SK-N-SH (cell line): Measurements from ENCODE around the gene KRTAP12-1. TPM values are rescaled to one million over a fixed set of nuclear protein-coding genes. Genes with fewer than 3 reads are reported as not detected.

Experiments used
- CTCF ChIA-PET: fragments of 300-600, 350-600 bp; formaldehyde crosslinking; extraction: SDS; loops from one replicate; lab custom pipeline; 2021; lab: Yijun Ruan, JAX
- POLR2A ChIA-PET: fragments of 350-600 bp; sonication (Branson Sonifier 250); formaldehyde crosslinking; extraction: SDS; loops from one replicate; lab custom pipeline; 2020; ENCODE audit warnings: antibody characterized with exemption, inconsistent platforms; lab: Yijun Ruan, JAX
- DNase-seq: peaks from one replicate; pipeline ENCODE4 v3.0.0; 2012
- H2AFZ ChIP-seq: fragments of 200-600 bp; sonication (generic); 2 replicates; pipeline ENCODE4 v1.8.1; 2016; ENCODE audit warnings: antibody characterized with exemption, mild to moderate bottlenecking, low read depth
- H3F3A ChIP-seq: fragments of 200-600 bp; sonication (generic); replicated peaks from 2 replicates; pipeline ENCODE3; 2016; ENCODE audit warnings: antibody characterized with exemption, mild to moderate bottlenecking; ENCODE audit not compliant: insufficient read depth
- H3K27ac ChIP-seq, 2 experiments: fragments of 200-500 bp in 1 of 2; fragments of 200-600 bp in 1 of 2; sonication (Bioruptor generic) in 1 of 2; sonication (generic), shearing (Covaris generic) in 1 of 2; 2 replicates each; pipeline versions ENCODE4 v1.5.1 to v1.6.1; 2014 to 2016; ENCODE audit warnings: low read depth in 2 of 2, inconsistent platforms in 1 of 2, low read length in 1 of 2, mild to moderate bottlenecking in 1 of 2, mixed read lengths in 1 of 2
- H3K27me3 ChIP-seq: fragments of 200-600 bp; sonication (generic), shearing (Covaris generic); 2 replicates; pipeline ENCODE4 v1.6.1; 2016; ENCODE audit warnings: mixed run types; ENCODE audit not compliant: insufficient read depth
- H3K36me3 ChIP-seq, 2 experiments: fragments of 200-500 bp in 1 of 2; fragments of 200-600 bp in 1 of 2; sonication (Bioruptor generic) in 1 of 2; sonication (generic) in 1 of 2; replicated peaks in 1 of 2; 2 replicates each; pipeline versions ENCODE3 to v1.5.1; 2014 to 2016; ENCODE audit warnings: low read length in 1 of 2, mild to moderate bottlenecking in 1 of 2; ENCODE audit not compliant: insufficient read depth in 2 of 2, control insufficient read depth in 1 of 2
- H3K4me1 ChIP-seq, 2 experiments: fragments of 200-500 bp in 1 of 2; fragments of 200-600 bp in 1 of 2; sonication (Bioruptor generic) in 1 of 2; sonication (generic), shearing (Covaris generic) in 1 of 2; 2 replicates each; pipeline versions ENCODE4 v1.5.1 to v1.6.1; 2014 to 2016; ENCODE audit warnings: low read depth in 1 of 2, low read length in 1 of 2, mixed run types in 1 of 2; ENCODE audit not compliant: insufficient read depth in 2 of 2, control insufficient read depth in 1 of 2
- H3K4me2 ChIP-seq: fragments of 200-600 bp; sonication (generic), shearing (Covaris generic); 2 replicates; pipeline ENCODE4 v1.6.1; 2017; ENCODE audit warnings: mixed run types
- H3K4me3 ChIP-seq, 2 experiments: fragments of 200-500 bp in 1 of 2; fragments of 200-600 bp in 1 of 2; sonication (Bioruptor generic) in 1 of 2; sonication (generic), shearing (Covaris generic) in 1 of 2; 2 replicates each; pipeline versions ENCODE4 v1.5.1 to v1.8.1; 2014 to 2016; ENCODE audit warnings: low read depth in 2 of 2, inconsistent platforms in 1 of 2, low read length in 1 of 2, mild to moderate bottlenecking in 1 of 2, mixed read lengths in 1 of 2, moderate library complexity in 1 of 2
- H3K79me2 ChIP-seq: fragments of 200-600 bp; sonication (generic); 2 replicates; pipeline ENCODE4 v1.8.1; 2017; ENCODE audit warnings: mild to moderate bottlenecking; ENCODE audit not compliant: insufficient read depth
- H3K9ac ChIP-seq: fragments of 200-600 bp; sonication (generic); 2 replicates; pipeline ENCODE4 v1.6.1; 2017; ENCODE audit warnings: mixed run types
- H3K9me2 ChIP-seq: fragments of 200-600 bp; sonication (generic); 2 replicates; pipeline ENCODE4 v1.6.1; 2017; ENCODE audit warnings: mixed run types
- H3K9me3 ChIP-seq: fragments of 200-600 bp; sonication (generic); 2 replicates; pipeline ENCODE4 v1.6.1; 2017; ENCODE audit warnings: mixed run types, mild to moderate bottlenecking, moderate library complexity
- H4K20me1 ChIP-seq: fragments of 200-600 bp; sonication (generic); 2 replicates; pipeline ENCODE4 v1.6.1; 2017; ENCODE audit warnings: mild to moderate bottlenecking, mixed run types; ENCODE audit not compliant: insufficient read depth
- CHD2 ChIP-seq: fragments of 150-350 bp; IDR thresholded peaks from 2 replicates; pipeline ENCODE4 v1.6.1; 2018; ENCODE audit warnings: low read length; ENCODE audit not compliant: partially characterized antibody
- IRF3 ChIP-seq: fragments of 150-350 bp; IDR thresholded peaks from 2 replicates; pipeline ENCODE4 v1.6.1; 2016; ENCODE audit warnings: mild to moderate bottlenecking, low read depth, low read length
- MXI1 ChIP-seq: IDR thresholded peaks from 2 replicates; pipeline ENCODE4 v1.6.1; 2012; ENCODE audit warnings: mild to moderate bottlenecking, low read depth, low read length, improper control_type of control experiment
- NFIC ChIP-seq: IDR thresholded peaks from 2 replicates; pipeline ENCODE4 v1.4.0; 2012; ENCODE audit warnings: borderline replicate concordance
- RCOR1 ChIP-seq: fragments of 150-350 bp; IDR thresholded peaks from 2 replicates; pipeline ENCODE4 v1.6.1; 2017; ENCODE audit warnings: antibody characterized with exemption, low read length
- REST ChIP-seq: IDR thresholded peaks from 2 replicates; pipeline ENCODE4 v1.6.1; 2012; ENCODE audit warnings: mild to moderate bottlenecking, low read depth, low read length, moderate library complexity
- RFX5 ChIP-seq: IDR thresholded peaks from 2 replicates; pipeline ENCODE4 v1.6.1; 2012; ENCODE audit warnings: mild to moderate bottlenecking, improper control_type of control experiment, low read length
- USF1 ChIP-seq: IDR thresholded peaks from 2 replicates; pipeline ENCODE4 v1.4.0; 2012; ENCODE audit warnings: low read depth, borderline replicate concordance
- USF2 ChIP-seq: fragments of 150-350 bp; IDR thresholded peaks from 2 replicates; pipeline ENCODE4 v1.6.1; 2017; ENCODE audit warnings: antibody characterized with exemption, low read length, low read depth, borderline replicate concordance
- ZBTB33 ChIP-seq: IDR thresholded peaks from 2 replicates; pipeline ENCODE4 v1.4.0; 2012; ENCODE audit warnings: low read depth, borderline replicate concordance
- WGBS: methylation state at CpG from one replicate; pipeline ENCODE4 v1.1.6; 2017; ENCODE audit warnings: low lambda C conversion rate; 5-methylcytosine and 5-hydroxymethylcytosine counted together
- polyA plus RNA-seq, 3 experiments: library from polyadenylated mRNA; depleted of rRNA; stranded (reverse); fragments of >200 nt; gene quantifications; 2 replicates each; pipeline ENCODE4 v1.2.3, GENCODE V29; 2012

Gene KRTAP12-1
- polyA plus RNA-seq, 1 of the 3 experiments (the other 2 are of a cell fraction): not detected

DNA sequence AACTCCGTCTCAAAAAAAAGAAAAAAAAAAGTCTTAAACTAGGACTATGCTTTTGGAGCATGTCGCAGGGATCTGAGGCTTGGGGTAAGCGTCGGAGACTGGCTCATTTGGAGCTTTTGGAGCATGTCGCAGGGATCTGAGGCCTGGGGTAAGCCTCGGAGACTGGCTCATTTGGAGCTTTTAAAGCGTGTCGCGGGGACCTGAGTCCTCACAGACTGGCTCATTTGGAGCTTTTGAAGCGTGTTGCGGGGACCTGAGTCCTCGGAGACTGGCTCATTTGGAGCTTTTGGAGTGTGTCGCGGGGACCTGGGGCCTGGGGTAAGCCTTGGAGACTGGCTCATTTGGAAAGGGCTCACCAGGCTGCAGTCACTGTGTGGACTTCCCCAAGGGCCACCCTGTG, 43.0 kb upstream of the KRTAP12-1 start:
- H3K27me3 ChIP-seq: peaks cover 61% of the 10 kb centered on the region; the same call in 1 of the 2 replicates
- H3K9me3 ChIP-seq: no peaks in the 10 kb centered on the region
- no peak overlapping the region for H2AFZ ChIP-seq
- H3K9me2 ChIP-seq: no peaks in the 10 kb centered on the region
- H3K27ac ChIP-seq: no peak overlapping the region
- no peaks in the 10 kb centered on the region for H3K36me3 ChIP-seq
- H3K9ac ChIP-seq: no peak overlapping the region
- H3K79me2 ChIP-seq: no peaks in the 10 kb centered on the region
- TF ChIP-seq NFIC (no peak), CHD2 (no peak), IRF3 (no peak), MXI1 (no peak), RCOR1 (no peak)
- TF ChIP-seq, all 33 proteins: peak for 0
- H3K4me3 ChIP-seq: no peak overlapping the region
- ChIA-PET POLR2A (no interaction called here), CTCF (interaction anchor here (1.1 to 1.8 kb wide), 2 partner anchors 59 to 214 kb away, joined by 3 to 6 read pairs; no protein-coding TSS in a partner anchor)
- no peaks in the 10 kb centered on the region for H3F3A ChIP-seq
- H3K4me1 ChIP-seq: no peaks in the 10 kb centered on the region
- 46% methylated on average over 10 of the region's 14 CpGs for WGBS
- H4K20me1 ChIP-seq: no peaks in the 10 kb centered on the region
- DNase-seq: no peak
- no peak overlapping the region for H3K4me2 ChIP-seq

DNA sequence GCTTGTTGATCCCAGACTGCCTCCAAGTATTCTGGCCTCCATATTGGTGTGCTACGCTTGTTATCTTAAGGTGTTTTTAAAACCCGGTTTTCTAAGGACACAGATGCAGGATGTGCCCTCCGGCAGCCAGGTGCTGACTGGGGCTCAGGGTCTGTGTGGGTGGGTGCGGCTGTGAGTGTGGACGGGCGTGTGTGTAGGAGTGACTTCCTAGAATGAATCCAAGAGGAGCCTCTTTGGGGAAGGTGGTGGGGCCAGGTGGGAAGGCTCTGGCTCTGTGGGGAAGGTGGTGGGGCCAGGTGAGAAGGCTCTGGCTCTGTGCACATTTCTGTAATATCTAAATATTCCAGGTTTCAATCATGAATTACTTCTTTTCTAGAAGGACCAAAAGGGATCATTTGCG, 42.2 kb upstream of the KRTAP12-1 start:
- TF ChIP-seq USF1: no peak
- no peak for TF ChIP-seq REST
- TF ChIP-seq RFX5: no peak
- TF ChIP-seq ZBTB33: no peak
- no peak for TF ChIP-seq USF2
- no peak for TF ChIP-seq MXI1
- WGBS: 71% methylated on average over 7 of the region's 7 CpGs
- H3K79me2 ChIP-seq: no peaks in the 10 kb centered on the region
- H3K27me3 ChIP-seq: peaks cover 59% of the 10 kb centered on the region; the same call in 1 of the 2 replicates
- CTCF ChIA-PET: interaction anchor here (1.1 kb wide), 1 partner anchor 60 kb away, joined by 3 read pairs; no protein-coding TSS in a partner anchor
- no peak overlapping the region for H3K4me2 ChIP-seq
- no peak overlapping the region for H3K9ac ChIP-seq
- no peak overlapping the region for H3K27ac ChIP-seq
- H3K9me3 ChIP-seq: no peaks in the 10 kb centered on the region
- H2AFZ ChIP-seq: no peak overlapping the region
- DNase-seq: no peak
- H3K4me1 ChIP-seq: no peaks in the 10 kb centered on the region
- H3K36me3 ChIP-seq: no peaks in the 10 kb centered on the region
- H3K9me2 ChIP-seq: no peaks in the 10 kb centered on the region
- no peaks in the 10 kb centered on the region for H3F3A ChIP-seq
- H3K4me3 ChIP-seq: no peak overlapping the region
- POLR2A ChIA-PET: no interaction called here
- H4K20me1 ChIP-seq: no peaks in the 10 kb centered on the region
